AG04450 (cell line): Measurements from ENCODE around the gene UNC5C. TPM values are rescaled to one million over a fixed set of nuclear protein-coding genes. Genes with fewer than 3 reads are reported as not detected.

Experiments
- CTCF ChIA-PET: fragments of 300-600, 350-600 bp; formaldehyde crosslinking; extraction: SDS; loops from one replicate; lab custom pipeline; 2022; ENCODE audit warnings: antibody characterized with exemption, inconsistent platforms; lab: Charles Lee
- POLR2A ChIA-PET: fragments of 350-600 bp; formaldehyde crosslinking; extraction: SDS; loops from one replicate; lab custom pipeline; 2021; ENCODE audit warnings: antibody characterized with exemption, inconsistent platforms; lab: Yijun Ruan, JAX
- DNase-seq: peaks from one replicate; pipeline ENCODE4 v3.0.0-alpha.2; 2011; ENCODE audit warnings: low read depth, low spot score
- H3K27ac ChIP-seq: one replicate; pipeline ENCODE4 v1.5.1; 2012; ENCODE audit warnings: low read depth, low read length, control low read depth
- H3K27me3 ChIP-seq: one replicate; pipeline ENCODE4 v1.6.0; 2012; ENCODE audit warnings: low read length; ENCODE audit not compliant: control insufficient read depth, insufficient read depth
- H3K4me3 ChIP-seq: 2 replicates; pipeline ENCODE4 v1.5.1; 2011; ENCODE audit warnings: mild to moderate bottlenecking, low read depth, low read length, control low read depth
- H3K9me3 ChIP-seq: 2 replicates; pipeline ENCODE4 v1.5.1; 2012; ENCODE audit warnings: low read length; ENCODE audit not compliant: control insufficient read depth, insufficient read depth
- polyA plus RNA-seq: library from polyadenylated mRNA; depleted of rRNA; stranded (reverse); fragments of >200 nt; gene quantifications from 2 replicates; pipeline ENCODE4 v1.2.3, GENCODE V29; 2011
- TF ChIP-seq, protein P1 (sequence below): IDR thresholded peaks from 2 replicates; pipeline ENCODE4 v1.5.1; 2011; ENCODE audit warnings: low read depth, low read length, control low read depth, inconsistent platforms

Gene UNC5C
- polyA plus RNA-seq, 1 experiment, result 0.07 TPM

- Histone ChIP-seq H3K27ac (no peak overlapping the region), H3K27me3 (no peaks in the 10 kb centered on the region), H3K4me3 (no peak overlapping the region), H3K9me3 (no peaks in the 10 kb centered on the region)
- DNase-seq, result no peak
- TF ChIP-seq, protein P1, sequence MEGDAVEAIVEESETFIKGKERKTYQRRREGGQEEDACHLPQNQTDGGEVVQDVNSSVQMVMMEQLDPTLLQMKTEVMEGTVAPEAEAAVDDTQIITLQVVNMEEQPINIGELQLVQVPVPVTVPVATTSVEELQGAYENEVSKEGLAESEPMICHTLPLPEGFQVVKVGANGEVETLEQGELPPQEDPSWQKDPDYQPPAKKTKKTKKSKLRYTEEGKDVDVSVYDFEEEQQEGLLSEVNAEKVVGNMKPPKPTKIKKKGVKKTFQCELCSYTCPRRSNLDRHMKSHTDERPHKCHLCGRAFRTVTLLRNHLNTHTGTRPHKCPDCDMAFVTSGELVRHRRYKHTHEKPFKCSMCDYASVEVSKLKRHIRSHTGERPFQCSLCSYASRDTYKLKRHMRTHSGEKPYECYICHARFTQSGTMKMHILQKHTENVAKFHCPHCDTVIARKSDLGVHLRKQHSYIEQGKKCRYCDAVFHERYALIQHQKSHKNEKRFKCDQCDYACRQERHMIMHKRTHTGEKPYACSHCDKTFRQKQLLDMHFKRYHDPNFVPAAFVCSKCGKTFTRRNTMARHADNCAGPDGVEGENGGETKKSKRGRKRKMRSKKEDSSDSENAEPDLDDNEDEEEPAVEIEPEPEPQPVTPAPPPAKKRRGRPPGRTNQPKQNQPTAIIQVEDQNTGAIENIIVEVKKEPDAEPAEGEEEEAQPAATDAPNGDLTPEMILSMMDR, result no peak
- POLR2A ChIA-PET, result no interaction called here
- CTCF ChIA-PET, result no interaction called here
These were observed 15.0 kb upstream of the UNC5C start for GRCh38 chr4:95563638-95564337.

- H3K4me3 ChIP-seq, result no peak overlapping the region
- ChIA-PET POLR2A (no interaction called here), CTCF (no interaction called here)
- H3K9me3 ChIP-seq, result no peaks in the 10 kb centered on the region
- no peak overlapping the region for H3K27ac ChIP-seq
- no peaks in the 10 kb centered on the region for H3K27me3 ChIP-seq
- no peak for DNase-seq
- TF ChIP-seq, protein P1, result no peak
These were observed 12.0 kb upstream of the UNC5C start for GRCh38 chr4:95560774-95561173.

GRCh38 chr4:95556207-95556859 lies 7.6 kb upstream of the UNC5C start:
- H3K27me3 ChIP-seq, result no peaks in the 10 kb centered on the region
- H3K9me3 ChIP-seq, result no peaks in the 10 kb centered on the region
- CTCF ChIA-PET, result no interaction called here
- no peak for DNase-seq
- H3K4me3 ChIP-seq, result no peak overlapping the region
- TF ChIP-seq, protein P1, result no peak
- no peak overlapping the region for H3K27ac ChIP-seq
- POLR2A ChIA-PET, result interaction anchor here (0.6 kb wide), 1 partner anchor 400 kb away, joined by 3 read pairs; no protein-coding TSS in a partner anchor

- no peak overlapping the region for H3K27ac ChIP-seq
- H3K27me3 ChIP-seq, result peaks cover 16% of the 10 kb centered on the region
- no peak overlapping the region for H3K4me3 ChIP-seq
- no peak for DNase-seq
- CTCF ChIA-PET, result no interaction called here
- TF ChIP-seq, protein P1, result no peak
- POLR2A ChIA-PET, result no interaction called here
- no peaks in the 10 kb centered on the region; the same call in 1 of the 2 replicates for H3K9me3 ChIP-seq
These were observed 4.3 kb upstream of the UNC5C start for GRCh38 chr4:95552942-95553550.

- ChIA-PET POLR2A (no interaction called here), CTCF (no interaction called here)
- Histone ChIP-seq H3K27me3 (peaks cover 30% of the 10 kb centered on the region), H3K4me3 (no peak overlapping the region), H3K27ac (no peak overlapping the region), H3K9me3 (no peaks in the 10 kb centered on the region; the same call in 1 of the 2 replicates)
- TF ChIP-seq, protein P1, result no peak
- no peak for DNase-seq
These were observed 2.9 kb upstream of the UNC5C start for GRCh38 chr4:95551653-95552052.
